ENCODE results near the gene ALDH2. TPM values are rescaled to one million over a fixed set of nuclear protein-coding genes. Genes with fewer than 3 reads are reported as not detected.
A peak's percentile ranks its signal among the peaks of the same experiment; 100 is the strongest.

Gene ALDH2
- total and polyA plus RNA-seq, 2 of the 8 experiments (the other 6 are each of a cell fraction or from before 2014, with no cell fraction given), result 25.4 to 43.8 TPM

DNA sequence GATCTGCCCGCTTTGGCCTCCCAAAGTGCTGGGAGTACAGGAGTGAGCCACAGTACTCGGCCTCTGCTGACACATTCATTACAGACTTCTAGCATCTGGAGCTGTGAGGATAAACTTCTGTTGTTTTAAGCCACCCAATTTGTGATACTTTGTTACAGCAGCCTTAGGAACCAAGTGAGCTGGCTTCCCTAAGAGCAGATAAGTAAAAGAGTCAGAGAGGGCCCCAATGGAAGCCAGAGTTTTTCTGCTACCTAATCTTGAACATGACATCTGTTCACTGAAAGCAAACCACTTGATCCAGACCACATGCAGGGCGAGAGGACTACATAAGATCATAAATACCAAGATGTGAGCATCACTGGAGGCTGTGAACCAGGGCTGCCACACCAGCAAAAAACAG is 71.6 kb downstream of the ALDH2 start:
- no peaks in the 10 kb centered on the region; a peak in 1 of 4 replicates for H3K9me3 ChIP-seq (ENCODE audit: insufficient read depth in 2 of 2, low read depth in 1 of 2, low read length in 1 of 2)
- no peak for DNase-seq (ENCODE audit: low read depth in 1 of 2, low spot score in 2 of 2)
- no peak overlapping the region for H3K56ac ChIP-seq (replicated peaks; ENCODE audit: insufficient read length, low read depth, low read length)
- H3K27me3 ChIP-seq (replicated peaks in 1 of 4; ENCODE audit: control insufficient read depth in 3 of 4, extremely low read depth in 1 of 4, insufficient read depth in 3 of 4, low read length in 3 of 4), result no peaks in the 10 kb centered on the region
- H3K9ac ChIP-seq (replicated peaks in 1 of 4; ENCODE audit: extremely low read depth in 1 of 4, low read depth in 3 of 4, low read length in 3 of 4), result no peak overlapping the region
- peaks cover 6% of the 10 kb centered on the region for H3K23me2 ChIP-seq (ENCODE audit: low read depth, low read length)
- no peak overlapping the region for H3K4ac ChIP-seq (replicated peaks; ENCODE audit: insufficient read length, low read depth, low read length)
- no peak overlapping the region for H2BK20ac ChIP-seq (ENCODE audit: low read length)
- H2BK12ac ChIP-seq (ENCODE audit: low read depth, low read length), result no peak overlapping the region
- H2BK120ac ChIP-seq (replicated peaks; ENCODE audit: low read depth, low read length), result no peak overlapping the region
- TF ChIP-seq KDM4A (IDR thresholded peaks at IDR 0.05; ENCODE audit: low read depth, low read length, severe bottlenecking) (no peak), POLR2A (IDR thresholded peaks at IDR 0.05; ENCODE audit: control extremely low read depth in 1 of 2, low read depth in 2 of 2, low read length in 2 of 2) (0 out of 3 replicates have a peak, but pooled peaks of 1 of the 2 experiments have one; percentile 19)
- no peak overlapping the region for H3K4me3 ChIP-seq (ENCODE audit: extremely low read depth in 1 of 4, insufficient read depth in 2 of 4, low read depth in 3 of 4, low read length in 4 of 4)
- no peak overlapping the region for H3K27ac ChIP-seq (ENCODE audit: low read depth, low read length)
- no peak overlapping the region for H4K8ac ChIP-seq (ENCODE audit: extremely low read depth, insufficient read depth, low read length)
- peaks cover 0 to 11% (median 4%) of the 10 kb centered on the region in 4 experiments; a peak in 3 of 8 replicates for H3K36me3 ChIP-seq (ENCODE audit: control insufficient read depth in 2 of 4, insufficient read depth in 4 of 4, low read length in 3 of 4)
- WGBS, 2 experiments (ENCODE audit: extremely low coverage in 1 of 2, insufficient coverage in 1 of 2, insufficient read length in 1 of 2, insufficient replicate concordance in 2 of 2, low coverage in 1 of 2, low lambda C conversion rate in 2 of 2, missing lambda C conversion rate in 1 of 2), result 86% methylated on average over 3 of the region's 3 CpGs; no CpG with 5 or more reads in 1 of the 2 experiments
- H3K4me2 ChIP-seq (ENCODE audit: insufficient read depth in 1 of 2, low read depth in 2 of 2, low read length in 2 of 2), result no peak overlapping the region
- H3K23ac ChIP-seq (ENCODE audit: insufficient read length), result no peak overlapping the region
- CTCF ChIA-PET (ENCODE audit: partially characterized antibody), result no interaction called here
- H2BK15ac ChIP-seq (ENCODE audit: low read length), result no peak overlapping the region
- peaks cover 0 to 1% of the 10 kb centered on the region in 2 experiments for H4K20me1 ChIP-seq (replicated peaks in 1 of 2; ENCODE audit: control insufficient read depth in 1 of 2, insufficient read depth in 2 of 2, low read length in 2 of 2)
- peaks cover 0 to 5% (median 0%) of the 10 kb centered on the region in 4 experiments; a peak in 4 of 7 replicates for H3K4me1 ChIP-seq (replicated peaks in 1 of 4; ENCODE audit: control insufficient read depth in 3 of 4, insufficient read depth in 4 of 4, low read length in 3 of 4)
- H2BK5ac ChIP-seq (ENCODE audit: low read depth, low read length), result no peak overlapping the region
- no peak overlapping the region for H2AFZ ChIP-seq (ENCODE audit: low read length)
- no peak overlapping the region for H3K18ac ChIP-seq (ENCODE audit: extremely low read depth, low read length)
- H3K79me1 ChIP-seq (ENCODE audit: low read depth, low read length), result no peaks in the 10 kb centered on the region
- H2AK5ac ChIP-seq (ENCODE audit: low read depth, low read length), result no peak overlapping the region
- H4K91ac ChIP-seq (replicated peaks; ENCODE audit: insufficient read length, low read length), result no peak overlapping the region
- no peak overlapping the region for H4K5ac ChIP-seq (ENCODE audit: insufficient read length, low read depth, low read length)
- POLR2A ChIA-PET (ENCODE audit: partially characterized antibody), result interaction anchor here (0.7 to 1.6 kb wide), 3 partner anchors 10 to 30 kb away, joined by 3 to 5 read pairs (median 3); no protein-coding TSS in a partner anchor
- no peak for FAIRE-seq
- no peak overlapping the region for H3K14ac ChIP-seq (ENCODE audit: insufficient read length)
- H3K79me2 ChIP-seq (ENCODE audit: control insufficient read depth in 1 of 2, insufficient read depth in 2 of 2, low read length in 2 of 2), result peaks cover 21 to 37% of the 10 kb centered on the region in 2 experiments
